Measurements from ENCODE around the gene ALAS1. TPM values are rescaled to one million over a fixed set of nuclear protein-coding genes. Genes with fewer than 3 reads are reported as not detected.

Gene ALAS1
- total RNA-seq, 1 experiment from 2014 or later, result 89.4 TPM

DNA sequence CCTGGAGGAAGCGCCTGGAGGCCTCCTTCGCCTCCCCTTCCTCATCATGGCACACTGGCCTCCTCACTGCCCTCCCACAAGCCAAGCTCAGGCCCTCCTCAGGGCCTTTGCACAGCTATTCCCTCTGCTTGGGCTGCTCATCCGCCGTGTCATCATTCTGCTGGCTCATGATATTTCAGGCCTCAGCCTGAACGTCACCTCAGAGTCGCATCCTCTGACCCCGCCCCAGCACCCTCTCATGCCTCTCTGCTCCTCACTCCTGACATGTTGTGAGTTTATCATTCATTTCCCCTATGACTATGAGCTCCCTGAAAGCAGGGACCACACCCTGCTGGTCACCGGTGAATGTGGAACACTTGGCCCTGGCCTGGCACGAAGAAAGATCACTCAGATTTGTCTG lies 23.1 kb upstream of the ALAS1 start:
- H3K36me3 ChIP-seq (ENCODE audit: control insufficient read depth, insufficient read depth, low read length), result no peaks in the 10 kb centered on the region
- no TSS peak for BruUV-seq (replicated peaks)
- POLR2A ChIA-PET, result no interaction called here
- ATAC-seq (no peak), DNase-seq (ENCODE audit: low read depth, low spot score) (no peak)
- CTCF ChIA-PET, result no interaction called here
- H3K4me3 ChIP-seq (ENCODE audit: low read depth in 2 of 2, low read length in 2 of 2), result no peak overlapping the region
- peaks cover 8% of the 10 kb centered on the region for H3K4me1 ChIP-seq (ENCODE audit: control insufficient read depth, insufficient read depth, low read length)
- in situ Hi-C loops (cut with HindIII; ENCODE audit: low pct_unique_long_range_greater_than_20kb, low sequenced_read_pairs) (no loop called here), intact Hi-C loops (cut with micrococcal nuclease; ENCODE audit: unreplicated experiment) (no loop called here)
- no peak overlapping the region for H3K27ac ChIP-seq (ENCODE audit: low read length)
- no peaks in the 10 kb centered on the region for H3K9me3 ChIP-seq (ENCODE audit: control insufficient read depth, insufficient read depth, low read depth, low read length)
- no peak for TF ChIP-seq TCF7L2 (IDR thresholded peaks at IDR 0.05; ENCODE audit: low read depth, low read length)
- no peak for TF ChIP-seq SIN3A (IDR thresholded peaks at IDR 0.05; ENCODE audit: borderline replicate concordance, insufficient read depth, low read depth, low read length)
- TF ChIP-seq POLR2AphosphoS5 (IDR thresholded peaks at IDR 0.05; ENCODE audit: low read depth, low read length), result no peak
- TF ChIP-seq, protein P1, sequence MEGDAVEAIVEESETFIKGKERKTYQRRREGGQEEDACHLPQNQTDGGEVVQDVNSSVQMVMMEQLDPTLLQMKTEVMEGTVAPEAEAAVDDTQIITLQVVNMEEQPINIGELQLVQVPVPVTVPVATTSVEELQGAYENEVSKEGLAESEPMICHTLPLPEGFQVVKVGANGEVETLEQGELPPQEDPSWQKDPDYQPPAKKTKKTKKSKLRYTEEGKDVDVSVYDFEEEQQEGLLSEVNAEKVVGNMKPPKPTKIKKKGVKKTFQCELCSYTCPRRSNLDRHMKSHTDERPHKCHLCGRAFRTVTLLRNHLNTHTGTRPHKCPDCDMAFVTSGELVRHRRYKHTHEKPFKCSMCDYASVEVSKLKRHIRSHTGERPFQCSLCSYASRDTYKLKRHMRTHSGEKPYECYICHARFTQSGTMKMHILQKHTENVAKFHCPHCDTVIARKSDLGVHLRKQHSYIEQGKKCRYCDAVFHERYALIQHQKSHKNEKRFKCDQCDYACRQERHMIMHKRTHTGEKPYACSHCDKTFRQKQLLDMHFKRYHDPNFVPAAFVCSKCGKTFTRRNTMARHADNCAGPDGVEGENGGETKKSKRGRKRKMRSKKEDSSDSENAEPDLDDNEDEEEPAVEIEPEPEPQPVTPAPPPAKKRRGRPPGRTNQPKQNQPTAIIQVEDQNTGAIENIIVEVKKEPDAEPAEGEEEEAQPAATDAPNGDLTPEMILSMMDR (IDR thresholded peaks at IDR 0.05), result no peak
- TF ChIP-seq, protein P2, sequence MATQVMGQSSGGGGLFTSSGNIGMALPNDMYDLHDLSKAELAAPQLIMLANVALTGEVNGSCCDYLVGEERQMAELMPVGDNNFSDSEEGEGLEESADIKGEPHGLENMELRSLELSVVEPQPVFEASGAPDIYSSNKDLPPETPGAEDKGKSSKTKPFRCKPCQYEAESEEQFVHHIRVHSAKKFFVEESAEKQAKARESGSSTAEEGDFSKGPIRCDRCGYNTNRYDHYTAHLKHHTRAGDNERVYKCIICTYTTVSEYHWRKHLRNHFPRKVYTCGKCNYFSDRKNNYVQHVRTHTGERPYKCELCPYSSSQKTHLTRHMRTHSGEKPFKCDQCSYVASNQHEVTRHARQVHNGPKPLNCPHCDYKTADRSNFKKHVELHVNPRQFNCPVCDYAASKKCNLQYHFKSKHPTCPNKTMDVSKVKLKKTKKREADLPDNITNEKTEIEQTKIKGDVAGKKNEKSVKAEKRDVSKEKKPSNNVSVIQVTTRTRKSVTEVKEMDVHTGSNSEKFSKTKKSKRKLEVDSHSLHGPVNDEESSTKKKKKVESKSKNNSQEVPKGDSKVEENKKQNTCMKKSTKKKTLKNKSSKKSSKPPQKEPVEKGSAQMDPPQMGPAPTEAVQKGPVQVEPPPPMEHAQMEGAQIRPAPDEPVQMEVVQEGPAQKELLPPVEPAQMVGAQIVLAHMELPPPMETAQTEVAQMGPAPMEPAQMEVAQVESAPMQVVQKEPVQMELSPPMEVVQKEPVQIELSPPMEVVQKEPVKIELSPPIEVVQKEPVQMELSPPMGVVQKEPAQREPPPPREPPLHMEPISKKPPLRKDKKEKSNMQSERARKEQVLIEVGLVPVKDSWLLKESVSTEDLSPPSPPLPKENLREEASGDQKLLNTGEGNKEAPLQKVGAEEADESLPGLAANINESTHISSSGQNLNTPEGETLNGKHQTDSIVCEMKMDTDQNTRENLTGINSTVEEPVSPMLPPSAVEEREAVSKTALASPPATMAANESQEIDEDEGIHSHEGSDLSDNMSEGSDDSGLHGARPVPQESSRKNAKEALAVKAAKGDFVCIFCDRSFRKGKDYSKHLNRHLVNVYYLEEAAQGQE (IDR thresholded peaks at IDR 0.05; ENCODE audit: insufficient read depth in 1 of 2, low read depth in 2 of 2, low read length in 1 of 2), result no peak
- H3K27me3 ChIP-seq (ENCODE audit: control insufficient read depth, insufficient read depth, low read length), result no peaks in the 10 kb centered on the region

DNA sequence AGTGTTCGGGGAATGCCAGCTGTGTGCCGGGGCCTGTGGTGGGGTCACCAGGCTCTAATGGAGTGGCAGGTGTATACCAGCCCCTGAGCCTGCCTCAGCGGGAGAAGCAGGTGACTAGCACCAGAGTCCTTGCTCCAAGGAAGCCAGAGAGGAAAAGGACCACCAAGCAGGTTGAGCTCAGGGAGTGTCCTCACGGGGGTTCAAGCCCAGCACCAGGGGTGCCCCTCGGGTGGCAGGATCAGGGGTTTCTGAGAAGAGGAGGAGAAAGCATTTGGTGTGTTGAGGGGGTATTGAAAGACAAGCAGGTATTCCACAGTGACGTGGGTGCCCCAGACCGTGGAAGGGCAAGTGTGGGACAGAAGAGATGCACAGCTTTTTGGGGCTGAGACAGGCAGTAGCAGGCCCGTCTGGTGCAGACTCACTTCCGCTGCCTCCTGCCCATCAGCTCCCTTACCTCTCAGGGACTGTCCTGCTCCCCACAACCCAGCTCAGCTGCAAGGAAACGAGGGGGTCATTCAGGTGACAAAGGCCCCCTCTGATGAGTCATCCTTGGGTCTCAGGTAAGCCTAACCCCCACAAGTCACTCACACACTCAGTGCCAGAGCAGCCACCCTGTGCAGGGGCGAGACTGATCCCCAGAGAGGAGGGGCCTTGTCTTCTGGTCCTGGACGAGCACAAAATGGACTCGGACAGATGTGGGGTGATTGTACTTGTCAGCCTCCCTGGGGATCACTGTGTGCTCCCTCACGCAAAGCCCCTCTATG lies 22.4 kb upstream of the ALAS1 start:
- DNase-seq (ENCODE audit: low read depth, low spot score) (no peak), ATAC-seq (no peak)
- no TSS peak for BruUV-seq (replicated peaks)
- ChIA-PET CTCF (no interaction called here), POLR2A (no interaction called here)
- H3K9me3 ChIP-seq (ENCODE audit: control insufficient read depth, insufficient read depth, low read depth, low read length), result no peaks in the 10 kb centered on the region
- TF ChIP-seq, protein P1 (IDR thresholded peaks at IDR 0.05), result no peak
- H3K4me1 ChIP-seq (ENCODE audit: control insufficient read depth, insufficient read depth, low read length), result peaks cover 8% of the 10 kb centered on the region
- no peak overlapping the region for H3K27ac ChIP-seq (ENCODE audit: low read length)
- intact Hi-C loops (cut with micrococcal nuclease; ENCODE audit: unreplicated experiment), result no loop called here
- no peak overlapping the region for H3K4me3 ChIP-seq (ENCODE audit: low read depth in 2 of 2, low read length in 2 of 2)
- H3K27me3 ChIP-seq (ENCODE audit: control insufficient read depth, insufficient read depth, low read length), result no peaks in the 10 kb centered on the region
- H3K36me3 ChIP-seq (ENCODE audit: control insufficient read depth, insufficient read depth, low read length), result no peaks in the 10 kb centered on the region
- in situ Hi-C loops (cut with HindIII; ENCODE audit: low pct_unique_long_range_greater_than_20kb, low sequenced_read_pairs), result no loop called here
